AG20443 (cell line): ENCODE measurements around the gene SELENBP1.
"Not testable (repeated sequence)": the region's sequence is repeated elsewhere in the genome, so short reads cannot be mapped to it uniquely, and the experiment has no call there.

Experiments
- DNase-seq: peaks from one replicate; pipeline ENCODE4 v3.0.0; 2012; ENCODE audit warnings: low spot score, mixed read lengths

SELENBP1 gene

DNA sequence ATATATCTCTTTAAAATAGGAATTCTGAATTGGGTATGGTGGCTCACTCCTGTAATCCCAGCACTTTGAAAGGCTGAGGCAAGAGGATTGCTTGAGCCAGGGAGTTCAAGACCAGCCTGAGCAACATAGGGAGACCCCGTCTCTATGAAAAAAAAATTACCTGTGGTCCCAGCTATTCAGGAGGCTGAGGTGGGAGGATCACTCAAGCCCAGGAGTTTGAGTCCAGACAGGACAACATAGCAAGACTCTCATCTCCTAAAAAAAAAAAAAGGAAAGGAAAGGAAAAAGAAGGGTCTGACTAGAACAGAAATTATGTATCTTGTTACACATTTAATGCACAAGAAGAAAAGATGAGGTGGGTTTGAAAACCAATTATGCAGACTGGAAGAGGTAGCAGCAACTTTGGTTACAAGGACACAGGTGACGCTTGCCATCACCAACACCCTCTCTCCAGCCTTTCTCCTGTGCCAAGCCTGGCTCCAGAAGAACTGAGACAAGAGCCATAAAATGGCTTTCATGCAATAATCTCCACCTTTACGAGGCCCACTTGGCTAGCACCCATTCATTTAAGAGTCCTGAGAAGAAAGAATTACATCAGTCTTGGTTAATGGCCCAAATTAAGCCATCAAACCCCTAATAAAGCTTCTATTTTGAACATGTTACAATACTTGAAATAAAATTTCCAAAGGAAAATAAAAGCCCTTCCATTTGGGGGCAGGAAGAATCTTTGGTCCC is 4.8 kb upstream of the SELENBP1 start:
- no peak for DNase-seq

DNA sequence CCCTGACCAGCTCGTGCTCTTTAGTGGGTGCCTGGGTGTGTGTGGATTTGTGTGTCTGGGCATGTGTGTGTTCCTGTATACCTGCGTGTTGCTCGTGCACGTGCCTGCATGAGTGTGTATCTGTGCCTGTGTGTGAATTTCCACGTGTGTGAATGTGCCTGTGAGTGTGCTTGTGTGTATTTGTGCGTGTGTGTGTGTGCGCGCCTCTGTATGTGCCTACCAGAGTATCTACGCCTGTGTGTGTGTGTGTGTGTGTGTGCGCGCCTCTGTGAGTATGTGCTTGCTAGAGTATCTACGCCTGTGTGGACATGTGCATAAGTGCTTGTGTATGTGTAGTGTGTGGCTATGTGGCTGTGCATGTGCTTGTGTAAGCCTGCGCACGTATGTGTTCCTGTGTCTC is 691 bp upstream of the SELENBP1 start:
- no peak for DNase-seq

DNA sequence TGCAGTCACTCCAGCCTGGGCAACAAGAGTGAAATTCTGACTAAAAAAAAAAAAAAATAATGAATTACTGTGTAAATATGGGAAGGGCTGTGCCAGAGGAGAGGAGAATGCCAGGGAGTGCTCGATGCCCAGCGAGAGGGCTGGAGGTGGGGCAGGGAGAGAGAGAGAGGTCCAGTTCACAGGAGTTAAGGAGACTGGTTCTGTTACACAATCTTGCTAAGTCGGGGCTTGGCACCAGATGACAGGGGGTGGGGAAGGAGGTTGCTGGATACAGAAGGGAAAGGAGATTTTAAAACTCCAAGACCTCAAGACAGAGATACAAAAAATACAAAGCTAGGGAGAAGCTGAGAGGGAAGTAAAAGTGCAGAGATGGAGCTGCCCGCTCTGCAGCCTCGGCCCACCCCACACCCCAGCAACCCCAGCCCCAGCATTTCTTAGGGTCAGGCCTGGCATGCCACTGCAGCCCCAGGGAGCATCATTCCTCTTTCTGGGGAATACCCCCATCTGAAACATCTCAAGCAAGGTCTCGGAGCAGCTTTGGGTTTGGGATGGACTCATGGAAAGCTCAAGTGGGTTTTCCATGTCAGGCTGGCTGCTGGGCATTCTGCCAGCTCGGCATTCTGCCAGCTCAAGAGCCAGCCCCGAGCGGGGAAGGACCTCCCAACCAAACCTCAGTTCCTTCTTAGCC is 991 bp downstream of the SELENBP1 start:
- peak; percentile 70 for DNase-seq

DNA sequence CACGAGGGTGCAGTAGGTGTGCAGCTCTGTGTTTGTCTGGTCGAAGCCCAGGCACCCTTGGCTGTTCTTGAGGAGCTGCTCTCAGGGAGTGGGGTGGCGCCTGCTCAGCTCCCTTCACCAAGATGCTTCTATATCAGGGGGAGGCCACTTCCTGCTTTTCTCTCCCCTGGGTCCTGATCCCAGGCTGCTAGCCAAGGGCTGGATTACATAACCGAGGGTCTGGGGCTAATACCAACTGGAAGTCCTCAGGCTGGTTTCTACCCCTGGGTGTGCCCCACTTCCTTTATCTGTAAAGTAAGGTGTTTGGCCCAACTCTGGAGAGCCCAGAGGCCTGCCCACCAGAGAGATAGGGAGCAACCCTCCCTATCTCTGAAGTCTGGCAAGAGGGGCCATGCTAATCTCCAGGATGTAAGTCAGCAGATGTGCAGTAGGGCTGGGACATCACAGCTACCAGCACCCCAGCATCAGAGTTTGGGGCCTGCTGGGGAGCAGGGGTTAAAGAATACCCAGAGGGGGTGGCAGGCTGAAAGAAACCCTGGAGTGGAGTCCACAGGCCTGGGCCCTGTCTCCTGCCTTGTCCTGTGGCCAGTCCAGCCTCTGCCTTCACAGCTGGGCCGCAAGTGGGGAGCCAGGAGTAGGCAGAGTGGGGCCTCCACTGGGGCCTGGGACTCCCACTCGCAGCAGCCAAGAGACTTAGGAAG is 2.1 kb downstream of the SELENBP1 start:
- DNase-seq, result no peak

DNA sequence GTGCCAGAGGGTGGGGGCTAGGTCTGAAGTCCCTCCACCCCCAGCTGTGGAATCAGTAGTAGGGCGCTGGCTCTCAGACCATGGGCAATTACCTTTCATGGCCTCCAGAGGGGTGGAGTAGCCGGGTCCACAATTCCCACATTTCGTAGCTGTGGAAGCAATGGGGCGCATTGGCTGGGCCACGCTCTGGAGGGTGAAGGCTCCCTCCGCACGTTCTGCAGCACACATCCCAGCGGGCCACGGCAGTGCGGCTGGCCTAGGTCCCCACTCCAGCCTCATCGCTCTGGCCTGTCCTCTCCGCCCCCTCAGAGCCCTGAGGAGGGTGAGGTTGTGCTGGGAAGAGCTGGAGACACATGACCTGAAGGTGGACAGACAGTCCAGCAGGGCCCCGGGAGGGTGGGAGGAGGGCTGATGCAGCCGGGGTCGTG is 2.9 kb downstream of the SELENBP1 start:
- DNase-seq, result no peak

DNA sequence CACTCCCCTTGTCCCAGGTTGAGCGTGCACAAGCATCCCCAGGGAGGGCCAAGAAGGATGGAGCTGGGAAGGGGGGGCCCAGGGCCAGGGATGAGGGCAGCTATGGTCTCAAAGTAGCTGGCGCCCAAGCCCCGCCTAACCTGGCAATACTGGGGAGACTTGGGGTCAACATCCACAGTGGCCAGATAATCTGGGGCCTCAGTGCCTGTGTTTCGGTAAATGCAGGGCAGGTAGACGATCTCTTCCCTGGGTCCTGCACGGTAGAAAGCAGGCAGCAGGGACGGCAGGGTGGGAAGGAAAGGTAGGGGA is 3.2 kb downstream of the SELENBP1 start:
- DNase-seq, result no peak

DNA sequence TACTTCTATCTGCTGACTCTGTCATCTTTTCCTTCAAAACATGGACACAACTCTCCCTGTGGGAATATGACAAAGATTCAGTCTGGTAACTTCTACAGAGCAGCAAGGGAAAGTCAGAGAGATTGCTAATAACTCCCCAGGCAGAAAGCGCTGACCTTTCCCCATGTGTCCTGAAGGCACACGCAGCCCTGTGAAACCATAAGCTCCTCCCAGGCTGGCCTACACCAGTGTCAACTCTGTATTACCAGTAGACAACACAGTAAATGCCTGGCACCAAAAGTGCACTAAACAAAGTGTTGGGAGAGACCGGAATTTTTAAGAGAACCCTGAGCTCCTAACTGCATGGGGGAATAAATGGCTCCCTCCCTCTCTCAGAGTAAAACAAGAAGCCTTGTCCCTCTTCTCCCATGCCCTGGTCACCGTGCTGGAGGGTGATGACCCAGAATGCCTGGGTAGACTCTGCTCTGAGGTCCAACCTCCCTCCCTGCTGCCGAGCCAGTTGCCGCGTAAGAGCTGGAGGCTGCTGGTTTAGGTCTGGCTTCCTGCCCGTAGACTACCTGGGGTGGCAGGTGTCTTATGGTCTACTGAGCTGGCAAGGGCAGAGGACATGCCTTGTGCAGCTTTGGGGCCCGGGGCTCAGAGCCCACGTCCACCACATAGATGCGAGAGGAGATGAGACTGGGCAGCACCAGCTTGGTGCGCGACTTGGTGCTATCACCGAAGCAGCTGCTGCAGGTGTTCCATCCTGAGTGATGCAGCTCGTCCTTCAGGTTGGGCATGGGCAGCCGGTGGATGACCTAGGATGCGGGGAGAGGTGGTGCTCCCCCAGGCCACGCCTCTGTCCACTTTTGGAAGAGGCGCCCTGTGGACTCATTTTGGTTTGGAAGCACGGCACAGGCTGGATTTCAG is 3.9 kb downstream of the SELENBP1 start:
- DNase-seq, result no peak

DNA sequence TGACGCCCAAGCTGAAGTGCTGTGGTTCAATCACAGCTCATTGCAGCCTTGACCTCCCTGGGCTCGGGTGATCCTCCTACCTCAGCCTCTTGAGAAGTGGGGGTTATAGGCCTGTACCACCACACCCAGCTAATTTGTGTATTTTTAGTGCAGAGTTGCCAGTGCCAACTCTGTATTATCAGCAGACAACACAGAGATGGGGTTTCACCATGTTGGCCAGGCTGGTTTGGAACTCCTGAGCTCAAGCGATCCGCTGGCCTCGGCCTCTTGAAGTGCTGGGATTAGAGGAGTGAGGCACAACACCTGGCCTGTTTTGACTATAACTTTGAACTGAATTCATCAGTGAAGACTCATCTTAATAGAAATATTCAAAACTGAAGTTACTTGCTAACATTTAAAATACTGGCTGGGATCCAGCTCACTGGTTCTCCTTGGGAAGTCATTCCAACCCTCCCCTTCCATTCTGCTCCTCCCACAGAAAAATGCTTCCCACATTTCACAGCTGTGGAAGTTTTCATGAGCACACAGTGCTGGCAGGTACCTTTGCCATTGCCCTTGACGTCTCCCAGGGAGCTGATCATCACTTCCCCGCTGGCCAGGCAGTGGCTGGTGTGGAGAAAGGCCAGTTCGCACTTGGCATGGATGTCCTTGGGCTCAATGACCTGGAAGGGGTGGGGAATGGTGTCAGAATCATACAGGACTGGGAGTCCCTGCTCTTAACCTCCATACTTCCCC is 4.7 kb downstream of the SELENBP1 start:
- no peak for DNase-seq

DNA sequence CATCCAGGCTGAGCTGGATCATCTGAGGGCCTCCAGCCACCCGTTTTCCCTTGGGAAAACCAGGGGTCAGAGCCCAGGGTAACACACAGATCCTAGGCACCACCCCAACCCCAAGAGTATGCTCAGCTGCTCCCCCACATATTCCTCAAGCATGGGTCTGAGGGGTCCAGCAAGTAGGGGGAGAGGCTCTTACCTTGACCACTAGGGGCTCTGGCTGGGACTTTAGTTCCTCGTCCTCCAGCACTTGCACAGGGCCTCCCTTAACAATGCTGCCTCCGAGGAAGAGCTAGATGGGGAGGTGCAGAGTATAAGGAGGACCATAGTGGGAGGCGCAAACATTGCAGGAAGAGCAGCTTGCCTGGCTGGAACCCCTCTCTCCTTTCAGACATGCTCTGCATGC is 7.5 kb downstream of the SELENBP1 start:
- no peak for DNase-seq

DNA sequence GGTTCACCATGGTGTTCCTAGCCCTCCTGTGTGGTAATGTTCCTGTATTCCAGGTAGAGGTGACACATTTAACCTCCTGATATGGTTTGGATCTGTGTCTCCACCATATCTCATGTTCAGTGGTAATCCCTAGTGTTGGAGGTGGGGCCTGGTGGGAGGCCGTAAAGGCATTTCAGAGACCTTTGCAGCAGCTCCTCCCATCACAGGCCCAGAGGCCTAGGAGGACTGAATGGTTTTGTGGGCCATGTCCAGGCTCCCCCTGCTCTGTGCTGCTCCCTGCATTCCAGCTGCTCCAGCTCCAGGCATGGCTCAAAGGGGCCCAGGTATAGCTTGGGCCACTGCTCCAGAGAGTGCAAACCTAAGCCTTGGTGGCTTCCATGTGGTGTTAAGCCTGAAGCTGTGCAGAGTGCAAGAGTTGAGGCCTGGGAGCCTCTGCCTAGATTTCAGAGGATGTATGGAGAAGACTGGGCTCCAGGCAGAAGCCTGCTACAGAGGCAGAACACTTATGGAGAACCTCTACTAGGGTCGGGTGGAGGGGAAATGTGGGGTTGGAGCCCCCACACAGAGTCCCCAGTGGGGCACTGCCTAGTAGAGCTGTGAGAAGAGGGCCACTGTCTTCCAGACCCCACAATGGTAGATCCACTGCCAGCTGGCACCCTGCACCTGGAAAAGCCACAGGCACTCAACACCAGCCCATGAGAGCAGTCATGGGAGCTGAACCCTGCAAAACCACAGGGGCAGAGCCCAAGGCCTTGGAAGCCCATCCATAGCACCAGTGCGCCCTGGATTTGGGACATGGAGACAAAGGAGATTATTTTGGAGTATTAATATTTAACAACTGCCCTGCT is 10.0 kb downstream of the SELENBP1 start:
- DNase-seq, result no peak

DNA sequence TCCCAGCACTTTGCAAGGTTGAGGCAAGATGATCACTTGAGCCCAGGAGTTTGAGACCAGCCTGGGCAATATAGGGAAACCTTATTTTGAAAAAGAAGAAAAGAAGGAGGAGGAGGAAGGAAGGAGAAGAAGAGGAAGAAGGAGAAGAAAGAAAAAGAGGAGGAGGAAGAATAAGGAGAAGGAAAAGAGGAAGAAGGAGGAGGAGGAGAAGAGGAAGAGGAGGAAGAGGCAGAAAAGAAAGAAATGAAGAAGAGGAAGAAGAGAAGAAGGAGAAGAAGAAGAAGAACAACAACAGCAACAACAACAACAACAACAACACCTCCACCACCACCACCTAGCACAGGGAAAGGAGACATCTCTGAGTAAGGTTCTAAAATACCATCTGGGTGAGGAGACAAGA is 10.6 kb downstream of the SELENBP1 start:
- DNase-seq, result no peak

DNA sequence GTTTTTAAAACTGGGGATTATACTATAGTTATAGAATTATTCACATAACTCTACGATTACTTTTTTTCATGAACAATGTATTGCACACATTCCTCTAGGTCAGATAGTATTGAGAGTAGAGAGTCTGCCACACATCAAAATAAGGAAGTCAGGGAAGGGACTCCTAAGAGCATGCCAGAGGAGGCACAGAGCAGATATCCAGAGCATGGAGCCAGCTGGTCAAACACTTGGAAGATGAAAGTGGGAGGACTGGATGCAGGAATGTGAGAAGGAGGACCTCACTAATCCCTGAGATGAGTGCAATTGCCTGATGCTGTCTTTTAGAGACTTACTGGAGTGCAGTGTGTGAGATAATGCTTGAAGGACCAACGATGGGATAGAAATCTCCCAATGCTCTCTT is 15.8 kb downstream of the SELENBP1 start:
- no peak for DNase-seq

DNA sequence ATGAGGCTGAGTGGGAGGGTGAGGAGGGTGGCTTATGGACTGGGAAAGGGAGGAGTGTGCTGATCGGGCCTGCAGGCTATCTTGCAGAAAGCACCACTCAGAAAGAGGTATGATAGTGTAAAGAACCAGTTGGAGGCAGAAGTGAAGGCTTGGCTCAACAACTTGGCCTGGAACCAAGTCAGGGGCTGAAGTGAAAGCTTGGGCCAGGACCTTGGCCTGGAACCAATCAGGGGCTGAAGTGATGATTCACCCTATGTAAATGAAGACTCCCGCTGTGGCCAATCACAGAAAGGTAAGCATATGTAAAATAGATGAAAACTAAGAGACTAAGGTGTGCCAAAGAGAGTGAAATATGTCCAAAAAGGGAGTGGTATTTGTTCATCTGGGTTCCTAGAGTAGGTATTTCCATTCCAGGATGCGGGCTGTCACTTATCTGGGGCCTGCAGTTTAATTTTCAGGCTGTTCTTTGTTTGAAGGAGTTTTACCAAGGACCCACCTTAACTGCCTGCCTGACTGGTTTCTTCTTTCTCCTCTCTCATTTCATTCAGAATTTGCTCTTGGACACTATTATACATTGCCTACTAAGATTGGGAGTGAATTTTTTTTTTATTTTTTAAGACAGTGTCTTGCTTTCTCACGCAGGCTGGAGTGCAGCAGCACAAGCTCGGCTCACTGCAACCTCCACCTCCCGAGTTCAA is 20.3 kb downstream of the SELENBP1 start:
- DNase-seq, result no peak

DNA sequence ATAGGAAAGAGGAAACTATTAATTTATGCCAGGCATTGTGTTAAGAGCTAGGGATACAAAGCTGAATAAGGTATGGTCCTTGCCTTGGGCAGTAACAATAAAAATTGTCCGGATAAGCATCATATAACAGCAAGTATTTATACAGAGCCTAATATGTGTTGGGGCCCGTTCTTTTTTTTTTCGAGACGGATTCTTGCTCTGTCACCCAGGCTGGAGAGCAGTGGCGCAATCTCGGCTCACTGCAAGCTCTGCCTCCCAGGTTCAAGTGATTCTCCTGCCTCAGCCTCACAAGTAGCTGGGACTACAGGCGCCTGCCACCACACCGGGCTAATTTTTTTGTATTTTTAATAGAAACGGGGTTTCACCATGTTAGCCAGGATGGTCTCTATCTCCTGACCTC is 22.2 kb downstream of the SELENBP1 start:
- not testable (repeated sequence) for DNase-seq

DNA sequence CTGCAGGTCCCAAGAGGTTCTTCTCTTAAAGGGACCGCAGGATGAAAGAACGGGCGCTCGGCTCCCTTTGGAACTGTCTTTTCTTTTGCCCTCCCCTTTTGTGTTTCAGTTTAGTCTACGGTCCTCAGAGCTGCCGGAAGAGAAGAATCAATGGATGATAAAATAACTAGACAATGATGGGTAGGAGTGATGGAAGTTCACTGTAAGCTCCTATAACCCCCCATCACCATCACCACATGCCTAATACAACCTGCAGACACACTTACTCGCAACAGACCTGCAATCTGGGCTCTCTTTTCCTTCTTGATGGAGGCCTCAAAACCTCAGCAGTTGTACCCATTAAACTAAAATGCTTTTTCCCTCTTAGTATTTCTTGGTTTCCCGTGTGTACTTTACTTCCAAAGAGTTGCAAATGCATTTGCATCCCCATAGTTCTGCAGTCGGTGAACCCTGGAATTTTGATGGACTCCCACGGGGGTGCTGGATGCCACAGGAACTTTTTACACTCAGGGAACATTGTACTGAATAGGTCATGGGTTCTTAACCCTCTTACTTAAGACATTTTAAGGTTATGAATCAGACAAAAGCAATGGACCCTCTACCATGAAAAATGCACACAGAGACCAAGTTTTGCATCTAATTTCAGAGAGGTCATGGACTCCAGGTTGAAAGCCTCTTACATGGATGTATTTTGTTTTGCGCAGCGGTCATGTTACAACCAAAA is 24.8 kb downstream of the SELENBP1 start:
- DNase-seq, result no peak

DNA sequence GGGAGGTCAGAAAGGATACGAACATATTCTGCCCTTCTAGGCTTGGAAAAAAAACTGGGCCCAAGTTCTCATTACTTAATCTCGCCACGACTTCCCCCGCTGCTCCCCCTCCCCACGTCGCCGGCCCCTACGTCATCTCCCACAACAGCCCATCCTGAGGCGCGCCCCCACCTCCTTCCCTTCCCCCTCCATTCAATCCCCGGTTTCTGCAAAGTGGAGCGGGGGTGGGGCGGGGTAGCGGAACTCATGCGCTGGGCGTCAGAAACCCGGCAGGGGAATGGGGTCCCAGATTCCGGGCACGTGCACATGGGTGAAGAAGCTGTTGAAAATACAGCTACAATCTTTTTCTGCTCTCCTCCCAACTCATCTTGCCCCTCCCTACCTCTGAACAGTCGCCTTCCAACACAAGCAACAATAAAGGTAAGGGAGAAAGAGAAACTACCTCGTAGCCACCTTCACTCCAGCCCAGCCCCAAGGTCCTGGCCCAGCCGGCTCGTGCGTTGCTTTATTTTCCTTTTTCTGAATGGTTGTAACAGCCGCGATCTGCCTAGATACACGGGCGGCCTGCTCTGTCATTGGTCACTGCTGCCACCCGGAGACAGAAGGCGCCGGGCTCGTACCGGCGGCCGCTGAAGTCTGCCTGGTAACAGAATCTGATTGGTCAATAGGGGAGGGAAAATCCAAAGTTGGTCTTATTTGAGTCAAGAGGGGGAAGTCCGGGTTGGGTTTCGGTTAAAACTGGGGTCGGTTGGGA is 25.6 kb downstream of the SELENBP1 start, which contains the start of gene RFX5:
TSS of gene RFX5 (minus strand) at position 484 of the 754 bp plus-strand sequence. CDS start 932 bp downstream, outside the sequence.
- DNase-seq, result peak; percentile 97

DNA sequence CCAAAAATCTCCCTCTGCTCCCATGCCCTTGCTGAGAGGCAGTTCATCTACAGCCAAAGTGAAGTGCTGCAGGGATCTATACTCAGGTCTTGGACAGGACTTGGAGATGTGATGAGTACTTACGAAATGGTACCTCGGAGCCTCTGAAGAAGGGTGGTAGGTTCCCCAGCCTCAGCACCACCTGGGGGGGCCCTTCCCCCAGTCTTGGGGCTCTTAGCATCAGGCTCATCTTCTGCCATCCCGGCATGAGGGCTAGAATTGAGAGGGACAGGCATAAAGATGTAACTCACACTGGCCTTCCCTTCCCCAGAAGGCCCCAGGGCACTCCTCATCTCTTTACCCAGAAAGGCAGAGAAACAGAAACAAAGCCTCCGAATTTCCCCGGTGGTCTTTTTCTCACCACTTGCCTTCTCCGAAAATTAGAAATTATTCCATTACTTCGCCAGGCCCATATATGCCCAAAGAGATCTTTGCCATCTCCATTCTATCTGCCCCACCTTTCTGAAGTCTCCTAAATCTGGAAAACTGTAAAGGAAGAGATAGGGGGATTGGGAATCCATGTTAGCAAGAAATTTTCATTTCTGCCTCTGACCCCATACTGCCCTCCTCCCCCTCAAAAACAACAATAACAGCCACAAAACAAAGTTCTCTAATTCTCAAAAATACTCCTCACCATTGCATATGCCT is 26.3 kb downstream of the SELENBP1 start:
- no peak for DNase-seq

DNA sequence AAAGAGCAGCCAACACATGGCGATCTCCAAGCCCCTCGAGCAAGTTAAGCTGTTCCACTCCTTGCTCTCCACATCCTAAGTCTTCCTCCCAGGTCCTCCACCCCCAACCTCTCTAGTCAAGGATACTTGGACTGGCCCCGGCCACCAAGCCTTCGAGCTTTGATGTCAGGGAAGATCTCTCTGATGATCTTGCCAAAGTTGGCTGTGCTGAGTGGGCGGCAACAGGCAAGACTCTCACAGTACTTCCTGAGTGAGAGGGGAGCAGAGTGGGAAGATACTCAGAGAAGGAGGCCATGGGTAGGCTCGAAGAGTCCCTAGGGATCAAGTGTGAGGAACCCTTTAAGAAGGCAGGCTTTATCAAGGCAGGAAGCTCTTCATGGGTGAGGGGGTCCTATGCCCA is 28.2 kb downstream of the SELENBP1 start:
- DNase-seq, result no peak
